Transverse colon (tissue), 4 donors: ENCODE data around the gene PTGES3L. TPM values are rescaled to one million over a fixed set of nuclear protein-coding genes. Genes with fewer than 3 reads are reported as not detected.

Experiments used
- DNase-seq: peaks from one replicate; pipeline ENCODE4 v3.0.0-alpha.2; 2019
- H3K27ac ChIP-seq, 4 donors: fragments of 200-600 bp; sonication (generic); 2 replicates each; pipeline ENCODE4 v1.5.1; 2016 to 2018; ENCODE audit warnings: inconsistent platforms in 4 of 4
- H3K27me3 ChIP-seq: fragments of 200-600 bp; sonication (generic); 2 replicates; pipeline ENCODE4 v1.5.1; 2017; ENCODE audit warnings: inconsistent platforms
- H3K36me3 ChIP-seq, 4 donors: fragments of 200-600 bp; sonication (generic); 2 replicates each; pipeline ENCODE4 v1.5.1; 2017 to 2019; ENCODE audit warnings: inconsistent platforms in 4 of 4
- H3K4me1 ChIP-seq, 4 donors: fragments of 200-600 bp; sonication (generic); 2 replicates each; pipeline ENCODE4 v1.5.1; 2017 to 2020; ENCODE audit warnings: inconsistent platforms in 4 of 4
- H3K4me3 ChIP-seq, 4 donors: fragments of 200-600 bp; sonication (generic); 1 replicate in 1 of 4; 2 replicates in 3 of 4; pipeline versions ENCODE4 v1.5.1 to v1.6.1; 2017 to 2019; ENCODE audit warnings: inconsistent platforms in 4 of 4
- H3K9me3 ChIP-seq, 2 donors: fragments of 200-600 bp; sonication (generic); 2 replicates each; pipeline ENCODE4 v1.5.1; 2017 to 2019; ENCODE audit warnings: inconsistent platforms in 2 of 2
- EP300 ChIP-seq: sonication (generic); formaldehyde crosslinking; IDR thresholded peaks from one replicate; pipeline ENCODE4 v1.6.1; 2017; ENCODE audit warnings: antibody characterized with exemption, low read depth
- POLR2A ChIP-seq: fragments of 450-650 bp; IDR thresholded peaks from one replicate; pipeline ENCODE4 v1.6.1; 2016; ENCODE audit warnings: antibody characterized with exemption, mild to moderate bottlenecking, moderate library complexity
- POLR2AphosphoS5 ChIP-seq, 3 donors: sonication (generic); formaldehyde crosslinking; IDR thresholded peaks; one replicate each; pipeline ENCODE4 v1.6.1; 2016; ENCODE audit warnings: antibody characterized with exemption in 3 of 3
- WGBS, 2 donors: methylation state at CpG; one replicate each; pipeline ENCODE4 v1.1.5; 2018; ENCODE audit warnings: low coverage in 1 of 2; 5-methylcytosine and 5-hydroxymethylcytosine counted together
- in situ Hi-C, 4 donors: fragments of 200-750 bp; cut with MboI; loops; one replicate each; pipeline versions ENCODE4 v1.15.0 to v1.15.1; 2017; ENCODE audit warnings: low sequenced_read_pairs in 3 of 4, low pct_ligation_motif_present in 1 of 4, low pct_unique_long_range_greater_than_20kb in 1 of 4
- intact Hi-C: fragments of 100-400 bp; cut with DNase I; formaldehyde crosslinking; loops from one replicate; pipeline ENCODE4 v1.15.1; 2023; ENCODE audit warnings: low total_unique reads
- total RNA-seq, 4 donors: library from RNA; depleted of rRNA; stranded (reverse); fragments of >200 nt; gene quantifications; one replicate each; pipeline ENCODE4 v1.1.0, GENCODE V29; 2016
- TF ChIP-seq, protein P1 (sequence below), 5 experiments: fragments of 200-600 bp in 3 of 5; fragments of 450-650 bp in 2 of 5; sonication (generic) in 3 of 5; IDR thresholded peaks; 1 replicate in 2 of 5; 2 replicates in 3 of 5; pipeline ENCODE4 v1.5.1; 2016 to 2017; ENCODE audit warnings: antibody characterized with exemption in 5 of 5, inconsistent platforms in 3 of 5, mild to moderate bottlenecking in 2 of 5, moderate library complexity in 1 of 5

The PTGES3L gene
- total RNA-seq, 4 donors from 2014 or later: 3.4 to 8.3 (median 5.1) TPM; not detected in 1

DNA sequence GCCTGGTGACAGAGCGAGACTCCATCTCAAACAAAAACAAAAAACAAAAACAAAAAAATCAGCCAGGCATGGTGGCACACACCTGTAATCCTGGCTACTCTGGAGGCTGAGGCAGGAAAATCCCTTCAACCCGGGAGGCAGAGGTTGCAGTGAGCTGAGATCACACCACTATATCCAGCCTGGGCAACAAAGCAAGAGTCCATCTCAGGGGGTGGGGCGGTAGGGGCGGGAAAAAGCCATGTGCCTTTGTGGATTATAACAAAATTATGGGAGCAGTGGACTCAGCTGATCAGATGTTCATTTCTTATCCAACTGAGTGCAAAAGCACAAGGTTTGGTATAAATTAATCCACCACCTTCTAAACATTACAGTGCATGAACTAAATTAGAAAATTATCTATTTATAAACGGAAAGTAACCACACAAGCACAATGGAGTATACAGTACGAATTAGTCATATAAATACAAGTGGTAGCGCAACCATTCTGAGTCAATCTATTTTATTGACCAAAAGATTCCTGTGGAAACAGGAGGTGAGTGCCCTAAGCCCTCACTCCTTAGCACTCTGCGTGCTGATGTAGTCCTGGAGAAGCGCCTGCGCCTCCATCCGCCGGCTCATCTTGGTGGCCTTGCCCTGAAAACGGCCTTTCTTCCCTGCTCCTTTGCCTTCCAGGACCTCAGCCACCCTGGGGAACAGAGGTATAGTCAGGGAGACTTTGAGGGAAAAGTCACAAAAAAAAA is 29.7 kb downstream of the PTGES3L start:
- no peak overlapping the region for H3K4me3 ChIP-seq
- H3K9me3 ChIP-seq: no peaks in the 10 kb centered on the region
- in situ Hi-C loops (no loop called here), intact Hi-C loops (no loop called here)
- H3K27me3 ChIP-seq: no peaks in the 10 kb centered on the region
- peaks cover 0 to 55% (median 26%) of the 10 kb centered on the region in 4 donors for H3K36me3 ChIP-seq
- DNase-seq: no peak
- TF ChIP-seq POLR2AphosphoS5 (IDR thresholded peaks at IDR 0.05) (no peak), EP300 (no peak), POLR2A (no peak)
- TF ChIP-seq, protein P1, sequence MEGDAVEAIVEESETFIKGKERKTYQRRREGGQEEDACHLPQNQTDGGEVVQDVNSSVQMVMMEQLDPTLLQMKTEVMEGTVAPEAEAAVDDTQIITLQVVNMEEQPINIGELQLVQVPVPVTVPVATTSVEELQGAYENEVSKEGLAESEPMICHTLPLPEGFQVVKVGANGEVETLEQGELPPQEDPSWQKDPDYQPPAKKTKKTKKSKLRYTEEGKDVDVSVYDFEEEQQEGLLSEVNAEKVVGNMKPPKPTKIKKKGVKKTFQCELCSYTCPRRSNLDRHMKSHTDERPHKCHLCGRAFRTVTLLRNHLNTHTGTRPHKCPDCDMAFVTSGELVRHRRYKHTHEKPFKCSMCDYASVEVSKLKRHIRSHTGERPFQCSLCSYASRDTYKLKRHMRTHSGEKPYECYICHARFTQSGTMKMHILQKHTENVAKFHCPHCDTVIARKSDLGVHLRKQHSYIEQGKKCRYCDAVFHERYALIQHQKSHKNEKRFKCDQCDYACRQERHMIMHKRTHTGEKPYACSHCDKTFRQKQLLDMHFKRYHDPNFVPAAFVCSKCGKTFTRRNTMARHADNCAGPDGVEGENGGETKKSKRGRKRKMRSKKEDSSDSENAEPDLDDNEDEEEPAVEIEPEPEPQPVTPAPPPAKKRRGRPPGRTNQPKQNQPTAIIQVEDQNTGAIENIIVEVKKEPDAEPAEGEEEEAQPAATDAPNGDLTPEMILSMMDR (IDR thresholded peaks at IDR 0.05): no peak
- peaks cover 0 to 3% (median 0%) of the 10 kb centered on the region in 4 donors for H3K4me1 ChIP-seq
- H3K27ac ChIP-seq: no peak overlapping the region
- 88 to 97% methylated on average over 10 to 13 of the region's 13 CpGs for WGBS, 2 donors

DNA sequence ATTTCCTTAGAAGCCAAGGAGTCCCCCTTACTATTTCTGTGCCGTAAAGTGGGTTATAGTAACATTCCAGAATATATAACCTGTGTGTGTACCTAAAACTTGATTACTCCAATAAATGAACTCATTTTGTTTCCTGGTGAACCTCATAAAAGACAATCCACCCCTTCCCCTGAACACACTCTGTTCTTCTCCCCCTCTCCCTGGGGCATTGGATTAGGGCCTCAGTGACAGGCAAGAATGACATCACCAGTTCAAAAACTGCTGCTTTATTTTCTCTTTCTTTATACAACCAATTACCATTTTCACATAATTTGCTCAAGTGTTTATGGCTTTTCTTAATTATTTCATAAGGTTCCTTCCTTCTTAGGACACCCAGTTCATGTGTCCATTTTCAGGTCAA is 33.1 kb downstream of the PTGES3L start:
- no peak for TF ChIP-seq POLR2A
- no peak for TF ChIP-seq EP300
- WGBS, 2 donors: 57 to 64% methylated on average over 1 of the region's 1 CpG
- Histone ChIP-seq H3K4me3 (no peak overlapping the region), H3K27ac (no peak overlapping the region), H3K27me3 (no peaks in the 10 kb centered on the region), H3K4me1 (peaks cover 0 to 3% (median 0%) of the 10 kb centered on the region in 4 donors), H3K9me3 (no peaks in the 10 kb centered on the region), H3K36me3 (peaks cover 0 to 33% (median 12%) of the 10 kb centered on the region in 4 donors)
- DNase-seq: no peak
- intact Hi-C loops (loop anchor here (1.0 kb wide), 1 partner anchor 35 kb away; no protein-coding TSS in a partner anchor), in situ Hi-C loops (loop anchor here in 3 of 4 donors (25.0 kb wide), 2 partner anchors 110 to 235 kb away; partner anchors contain the start of genes AOC2 (in 1 of the 3) and PSME3 (in 1 of the 3))

DNA sequence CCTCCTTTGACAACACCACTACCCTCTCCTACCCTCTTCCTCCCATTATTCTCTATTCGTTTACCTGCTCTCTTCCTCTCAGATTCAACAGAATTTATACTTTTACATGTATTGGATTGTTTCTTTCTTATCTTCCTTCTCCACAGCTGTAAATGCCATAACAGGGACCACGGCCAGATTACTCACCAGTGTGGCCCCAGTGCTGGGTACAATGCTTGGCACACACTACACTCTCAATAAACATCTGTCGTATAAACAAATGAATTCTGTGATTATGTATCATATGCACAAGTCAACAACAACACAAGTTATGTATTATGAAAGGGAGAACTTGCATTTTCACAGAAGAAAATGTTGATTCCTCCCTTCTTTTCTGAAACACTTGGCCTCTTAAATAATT is 35.7 kb downstream of the PTGES3L start:
- no peak for TF ChIP-seq EP300
- TF ChIP-seq POLR2AphosphoS5 (IDR thresholded peaks at IDR 0.05): no peak
- TF ChIP-seq, protein P1 (IDR thresholded peaks at IDR 0.05): no peak
- no peak for TF ChIP-seq POLR2A
- no peak overlapping the region for H3K27ac ChIP-seq
- H3K4me1 ChIP-seq: peaks cover 0 to 3% (median 0%) of the 10 kb centered on the region in 4 donors
- intact Hi-C loops: no loop called here
- no peaks in the 10 kb centered on the region for H3K9me3 ChIP-seq
- 32 to 34% methylated on average over 3 of the region's 3 CpGs for WGBS, 2 donors
- peaks cover 0 to 8% (median 3%) of the 10 kb centered on the region in 4 donors for H3K36me3 ChIP-seq
- in situ Hi-C loops: loop anchor here in 3 of 4 donors (25.0 kb wide), 2 partner anchors 107 to 232 kb away; partner anchors contain the start of genes AOC2 (in 1 of the 3) and PSME3 (in 1 of the 3)
- peaks cover 3% of the 10 kb centered on the region for H3K27me3 ChIP-seq
- DNase-seq: no peak
- no peak overlapping the region for H3K4me3 ChIP-seq

DNA sequence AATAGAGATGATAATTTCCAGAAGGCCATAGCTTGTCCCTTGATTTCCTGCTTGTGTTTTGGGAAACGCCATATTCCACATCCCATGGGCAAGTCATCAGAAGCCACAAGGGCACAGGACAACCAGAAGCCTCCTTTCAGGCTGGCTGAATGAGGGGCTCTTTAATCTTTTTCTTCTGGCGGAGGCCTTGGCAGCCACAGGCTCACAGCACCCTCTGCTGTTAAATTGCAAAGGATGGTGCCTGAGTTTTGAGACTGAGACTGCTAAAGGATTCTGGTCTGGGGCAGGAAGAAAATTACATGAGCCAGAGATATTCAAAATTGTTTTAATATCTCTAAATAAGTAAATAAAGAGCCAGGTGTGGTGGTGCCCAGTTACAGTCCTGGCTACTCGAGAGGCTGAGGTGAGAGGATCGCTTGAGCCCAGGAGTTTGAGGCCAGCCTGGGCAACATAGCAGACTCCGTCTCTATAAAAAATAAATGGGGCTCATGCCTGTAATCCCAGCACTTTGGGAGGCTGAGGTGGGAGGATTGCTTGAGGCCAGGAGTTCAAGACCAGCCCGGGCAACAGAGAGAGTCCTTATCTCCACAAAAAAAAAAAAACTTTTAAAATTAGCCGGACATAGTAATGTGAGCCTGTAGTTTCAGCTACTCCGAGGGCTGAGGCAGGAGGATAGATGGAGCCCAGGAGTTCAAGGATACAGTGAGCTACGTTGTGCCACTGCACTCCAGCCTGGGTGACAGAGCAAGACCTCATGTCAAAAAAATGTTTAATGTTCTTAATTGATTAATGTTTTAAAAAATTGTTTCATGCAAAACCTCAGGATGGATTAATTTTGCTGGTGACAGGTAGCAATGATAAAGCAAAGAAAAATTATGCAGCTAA is 41.9 kb downstream of the PTGES3L start:
- Histone ChIP-seq H3K9me3 (no peaks in the 10 kb centered on the region), H3K4me3 (no peak overlapping the region), H3K27me3 (peaks cover 21% of the 10 kb centered on the region), H3K36me3 (no peaks in the 10 kb centered on the region), H3K4me1 (no peaks in the 10 kb centered on the region), H3K27ac (no peak overlapping the region)
- TF ChIP-seq POLR2A (no peak), POLR2AphosphoS5 (IDR thresholded peaks at IDR 0.05) (no peak), EP300 (no peak)
- TF ChIP-seq, protein P1 (IDR thresholded peaks at IDR 0.05): peak; percentile 45 to 61 (median 52)
- DNase-seq: peak; percentile 29
- intact Hi-C loops (loop anchor here (5.0 kb wide), 1 partner anchor 96 kb away; the partner anchor contains the start of gene AOC2), in situ Hi-C loops (loop anchor here (10.0 to 25.0 kb wide), 3 partner anchors 93 to 226 kb away; partner anchors contain the start of genes AOC2 (in 2 of the 4) and PSME3 (in 1 of the 4))
- 36 to 37% methylated on average over 8 to 9 of the region's 9 CpGs for WGBS, 2 donors
